Heart right ventricle (tissue), 16 donors: Measurements from ENCODE around the gene FAM131B. TPM values are rescaled to one million over a fixed set of nuclear protein-coding genes. Genes with fewer than 3 reads are reported as not detected.

ENCODE experiments used
- ATAC-seq, 8 donors: fragments of 200-7000 bp; cut with Tn5 transposase; one replicate each; pipeline ENCODE4 v1.9.1; 2020; ENCODE audit warnings: mild to moderate bottlenecking in 8 of 8, moderate library complexity in 8 of 8, moderate number of reproducible peaks in 1 of 8
- DNase-seq, 2 donors: peaks; one replicate each; pipeline ENCODE4 v3.0.0-alpha.2; 2020
- H3K27ac ChIP-seq, 10 donors: fragments of 200-600 bp; sonication (generic) in 2 of 10; one replicate each; pipeline versions ENCODE4 v1.5.0 to v1.8.0; 2020 to 2022; ENCODE audit warnings: mild to moderate bottlenecking in 3 of 10
- H3K27me3 ChIP-seq, 7 donors: fragments of 200-600 bp; one replicate each; pipeline ENCODE4 v1.8.0; 2021 to 2022; ENCODE audit warnings: mild to moderate bottlenecking in 2 of 7
- H3K36me3 ChIP-seq, 9 donors: fragments of 200-600 bp; sonication (generic) in 1 of 9; one replicate each; pipeline versions ENCODE4 v1.5.0 to v1.8.0; 2020 to 2022; ENCODE audit warnings: mild to moderate bottlenecking in 2 of 9
- H3K4me1 ChIP-seq, 9 donors: fragments of 200-600 bp; sonication (generic) in 1 of 9; one replicate each; pipeline versions ENCODE4 v1.5.0 to v1.8.0; 2020 to 2022; ENCODE audit warnings: mild to moderate bottlenecking in 4 of 9
- H3K4me3 ChIP-seq, 10 donors: fragments of 200-600 bp; sonication (generic) in 2 of 10; one replicate each; pipeline versions ENCODE4 v1.5.0 to v1.8.0; 2020 to 2022; ENCODE audit warnings: mild to moderate bottlenecking in 7 of 10, moderate library complexity in 2 of 10
- H3K9me3 ChIP-seq, 11 donors: fragments of 200-600 bp in 10 of 11; sonication (generic) in 2 of 11; one replicate each; pipeline versions ENCODE4 v1.5.0 to v1.8.0; 2013 to 2022; ENCODE audit warnings: mild to moderate bottlenecking in 2 of 11, control low read depth in 1 of 11, moderate library complexity in 1 of 11
- WGBS, 2 donors: extraction: QIAGEN DNeasy Blood & Tissue Kit; methylation state at CpG; one replicate each; pipeline ENCODE4 v1.1.7; 2013; ENCODE audit warnings: inconsistent platforms in 1 of 2; 5-methylcytosine and 5-hydroxymethylcytosine counted together
- intact Hi-C, 10 donors: fragments of 100-400 bp; cut with DNase I; formaldehyde crosslinking; loops; one replicate each; pipeline versions ENCODE4 v1.11.1 to v1.14.2; 2022
- polyA plus RNA-seq, 2 donors: library from polyadenylated mRNA; stranded (reverse); fragments of 200-250 nt; gene quantifications; one replicate each; pipeline ENCODE4 v1.2.3, GENCODE V29; 2013
- total RNA-seq, 10 donors: library from RNA; stranded (reverse); fragmentation: NEBNext Ultra II Directional in 3 of 10; extraction: Animal tissue kit (Norgen Biotek cat#: 25700) in 3 of 10; gene quantifications; one replicate each; pipeline versions ENCODE4 v1.2.1 to v1.2.4, GENCODE V29; 2021 to 2023
- TF ChIP-seq, protein P1 (sequence below), 9 donors: fragments of 200-600 bp; sonication (generic) in 2 of 9; IDR thresholded peaks; one replicate each; pipeline versions ENCODE4 v1.5.0 to v1.8.0; 2021 to 2022; ENCODE audit warnings: antibody characterized with exemption in 9 of 9, mild to moderate bottlenecking in 5 of 9, moderate library complexity in 1 of 9
- donor health status: Arrhythmogenic right ventricular cardiomyopathy.
- donor health status: ischemic (EF 13 %, LVEDD 7.1; RV severe dilation, severe dysfunction).
- donor health status: healthy with polysubstance abuse.
- donor health status: DM: no; HTN: yes; CAD: no.
- donor health status: DM: no; HTN: no; CAD: no.
- donor health status: ischemic (EF 25% LVEDD 6.9; RV normal size, moderate dysfunction).
- donor health status: ischemic (EF 25% LVEDD 5.7; RV mildly dilated, moderate dysfunction).
- donor health status: healthy.
- donor health status: DM: yes; HTN: yes; CAD: no.
- donor health status: Ischemic cardiomyopathy.
- donor health status: ischemic (EF 35%, LVEDD 5.7; RV mildly dilated, moderate dysfunction).
- donor health status: nonischemic (EF 11% LVEDD 7.7; RV severe dilation, severe dysfunction).
- donor health status: DM: yes; HTN: yes; CAD: no.
- donor health status: PGD.
- donor health status: ischemic (EF 29% LVEDD 5.4; RV normal size, mild dysfunction).
- donor health status: nonischemic (EF 23%, LVEDD 6.1; RV moderate dilation, normal function).

Gene FAM131B
- total and polyA plus RNA-seq, 12 donors = 0.07 to 1.2 (median 0.37) TPM; not detected in 1

DNA sequence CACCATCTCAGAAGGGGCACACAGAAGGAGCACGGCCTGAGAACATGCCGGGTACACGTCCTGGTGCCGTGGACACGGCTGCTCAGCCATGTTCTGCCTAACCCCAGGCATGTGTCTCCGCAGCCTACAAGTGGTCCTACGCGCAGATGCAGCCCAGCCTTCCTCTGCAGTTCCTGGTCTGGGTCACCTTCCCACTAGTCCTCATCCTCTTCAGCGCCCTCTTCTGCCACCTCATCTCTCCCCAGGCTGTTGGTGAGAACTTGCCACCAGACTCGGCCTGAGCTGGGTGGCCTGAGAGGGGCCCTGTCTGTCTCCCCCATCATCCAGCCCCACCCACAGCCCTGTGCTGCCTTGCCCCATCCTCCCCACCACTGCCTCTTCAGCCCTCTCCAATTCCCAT, 41.3 kb downstream of the FAM131B start:
- peaks cover 0 to 15% (median 6%) of the 10 kb centered on the region in 9 donors for H3K4me1 ChIP-seq
- intact Hi-C loops = loop anchor here in 2 of 10 donors (10.0 kb wide), 2 partner anchors 54 to 94 kb away; no protein-coding TSS in a partner anchor
- ATAC-seq (no peak), DNase-seq (no peak)
- H3K36me3 ChIP-seq = no peaks in the 10 kb centered on the region
- H3K4me3 ChIP-seq = no peak overlapping the region
- H3K27ac ChIP-seq = no peak overlapping the region
- no peaks in the 10 kb centered on the region for H3K9me3 ChIP-seq
- TF ChIP-seq, protein P1, sequence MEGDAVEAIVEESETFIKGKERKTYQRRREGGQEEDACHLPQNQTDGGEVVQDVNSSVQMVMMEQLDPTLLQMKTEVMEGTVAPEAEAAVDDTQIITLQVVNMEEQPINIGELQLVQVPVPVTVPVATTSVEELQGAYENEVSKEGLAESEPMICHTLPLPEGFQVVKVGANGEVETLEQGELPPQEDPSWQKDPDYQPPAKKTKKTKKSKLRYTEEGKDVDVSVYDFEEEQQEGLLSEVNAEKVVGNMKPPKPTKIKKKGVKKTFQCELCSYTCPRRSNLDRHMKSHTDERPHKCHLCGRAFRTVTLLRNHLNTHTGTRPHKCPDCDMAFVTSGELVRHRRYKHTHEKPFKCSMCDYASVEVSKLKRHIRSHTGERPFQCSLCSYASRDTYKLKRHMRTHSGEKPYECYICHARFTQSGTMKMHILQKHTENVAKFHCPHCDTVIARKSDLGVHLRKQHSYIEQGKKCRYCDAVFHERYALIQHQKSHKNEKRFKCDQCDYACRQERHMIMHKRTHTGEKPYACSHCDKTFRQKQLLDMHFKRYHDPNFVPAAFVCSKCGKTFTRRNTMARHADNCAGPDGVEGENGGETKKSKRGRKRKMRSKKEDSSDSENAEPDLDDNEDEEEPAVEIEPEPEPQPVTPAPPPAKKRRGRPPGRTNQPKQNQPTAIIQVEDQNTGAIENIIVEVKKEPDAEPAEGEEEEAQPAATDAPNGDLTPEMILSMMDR (IDR thresholded peaks at IDR 0.05) = no peak
- WGBS, 2 donors = 96 to 97% methylated on average over 10 of the region's 10 CpGs
- no peaks in the 10 kb centered on the region for H3K27me3 ChIP-seq

DNA sequence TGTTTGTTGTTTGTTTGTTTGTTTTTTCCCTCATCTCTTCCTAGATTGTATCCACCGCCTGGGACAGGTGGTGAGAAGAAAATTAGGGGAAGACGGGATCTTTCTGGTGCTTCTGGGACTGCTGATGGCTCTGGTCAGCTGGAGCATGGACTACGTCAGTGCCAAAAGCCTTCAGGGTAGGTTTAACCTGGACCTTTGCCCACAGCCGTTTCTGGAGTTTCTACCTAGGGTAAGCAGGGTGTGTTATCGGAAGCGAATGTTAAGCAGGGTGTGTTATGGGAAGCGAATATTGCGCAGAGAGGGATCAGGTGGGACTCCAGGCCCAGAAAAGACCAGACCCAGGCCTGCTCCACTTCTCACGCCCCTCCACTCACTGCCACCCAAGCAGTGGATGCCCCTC, 41.9 kb downstream of the FAM131B start:
- Histone ChIP-seq H3K4me1 (peaks cover 0 to 18% (median 6%) of the 10 kb centered on the region in 9 donors), H3K9me3 (no peaks in the 10 kb centered on the region), H3K27ac (no peak overlapping the region), H3K27me3 (no peaks in the 10 kb centered on the region), H3K4me3 (no peak overlapping the region), H3K36me3 (no peaks in the 10 kb centered on the region)
- intact Hi-C loops = loop anchor here in 2 of 10 donors (10.0 kb wide), 2 partner anchors 54 to 94 kb away; no protein-coding TSS in a partner anchor
- ATAC-seq (no peak), DNase-seq (no peak)
- WGBS, 2 donors = 71 to 76% methylated on average over 9 of the region's 9 CpGs
- TF ChIP-seq, protein P1 (IDR thresholded peaks at IDR 0.05) = no peak

DNA sequence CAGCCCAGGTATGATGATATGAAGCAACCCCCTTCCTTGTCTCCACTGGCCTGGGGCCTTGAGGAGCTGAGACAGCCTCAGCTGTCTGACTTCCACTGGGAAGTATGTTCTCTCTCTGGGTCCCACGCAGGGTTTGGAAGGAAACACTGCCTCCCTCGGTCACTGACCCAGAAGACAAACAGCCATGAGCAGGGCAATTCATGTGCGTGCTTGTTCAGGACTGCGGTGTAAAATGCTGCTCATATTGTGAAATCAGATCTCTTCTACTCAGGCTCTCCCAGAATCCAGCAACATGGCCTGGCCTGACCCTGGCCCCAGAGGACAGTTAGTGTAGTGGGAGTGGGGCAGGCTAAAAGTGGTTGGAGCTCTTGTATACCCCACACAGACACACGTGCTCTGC, 43.9 kb downstream of the FAM131B start:
- TF ChIP-seq, protein P1 (IDR thresholded peaks at IDR 0.05) = peak in 2 of 9 donors; percentile 11 to 13
- peak in 1 of 2 donors; percentile 17 for DNase-seq
- intact Hi-C loops = loop anchor here in 1 of 10 donors (10.0 kb wide), 1 partner anchor 96 kb away; no protein-coding TSS in a partner anchor

DNA sequence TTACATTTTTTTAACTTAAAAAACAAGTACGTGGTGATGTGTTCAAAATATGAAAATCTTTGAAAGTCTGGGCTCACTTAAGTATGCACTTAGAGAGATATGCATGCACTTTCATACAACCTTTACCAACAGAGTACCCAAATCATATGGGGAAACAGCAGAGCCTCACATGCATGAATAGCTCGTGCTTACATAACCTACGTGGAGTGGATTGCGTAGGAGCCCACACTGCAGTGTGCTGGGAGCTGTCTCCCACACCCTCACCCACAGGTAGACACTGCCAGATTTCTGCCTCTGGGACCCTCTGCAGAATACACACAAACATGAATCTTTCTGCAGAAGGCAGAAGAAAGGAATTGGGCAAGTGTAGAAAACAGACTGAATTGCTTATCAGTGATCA, 46.0 kb downstream of the FAM131B start:
- Histone ChIP-seq H3K27me3 (no peaks in the 10 kb centered on the region), H3K9me3 (no peaks in the 10 kb centered on the region), H3K4me1 (peaks cover 0 to 17% (median 0%) of the 10 kb centered on the region in 9 donors), H3K4me3 (no peak overlapping the region), H3K27ac (no peak overlapping the region), H3K36me3 (no peaks in the 10 kb centered on the region)
- DNase-seq (no peak), ATAC-seq (no peak)
- 87 to 90% methylated on average over 4 of the region's 4 CpGs for WGBS, 2 donors
- intact Hi-C loops = loop anchor here in 1 of 10 donors (10.0 kb wide), 1 partner anchor 98 kb away; no protein-coding TSS in a partner anchor
- TF ChIP-seq, protein P1 (IDR thresholded peaks at IDR 0.05) = no peak

More for the DNA sequence above, 43.9 kb downstream of the FAM131B start:
- Histone ChIP-seq H3K27ac (peak overlapping the region in 3 of 10 donors; percentile 23 to 61 (median 39)), H3K4me1 (peaks cover 0 to 27% (median 3%) of the 10 kb centered on the region in 9 donors), H3K27me3 (no peaks in the 10 kb centered on the region), H3K9me3 (no peaks in the 10 kb centered on the region), H3K4me3 (no peak overlapping the region), H3K36me3 (no peaks in the 10 kb centered on the region)
- ATAC-seq = peak; percentile 35 to 75 (median 50)
- WGBS, 2 donors = 48 to 52% methylated on average over 5 of the region's 5 CpGs
